K562 (cell line): ENCODE data around the gene TUT7. TPM values are rescaled to one million over a fixed set of nuclear protein-coding genes. Genes with fewer than 3 reads are reported as not detected.

Experiments used
- ATAC-seq: fragments of 200-7000 bp; cut with Tn5 transposase; 3 replicates; pipeline ENCODE4 v1.9.1; 2020; ENCODE audit warnings: moderate library complexity
- BruUV-seq: library from RNA; stranded (reverse); fragments of 400-500 nt; replicated peaks from 2 replicates; lab custom pipeline; 2021; lab: Mats Ljungman, UMichigan
- CTCF ChIA-PET: fragments of 300-600 bp; formaldehyde crosslinking; extraction: SDS; loops from one replicate; lab custom pipeline; 2021; ENCODE audit warnings: low intra/inter-chr PET ratio; lab: Yijun Ruan, JAX
- POLR2A ChIA-PET: fragments of 300-600, 350-650 bp; sonication (Branson Sonifier 250); formaldehyde crosslinking; extraction: SDS; loops from one replicate; lab custom pipeline; 2021; ENCODE audit warnings: antibody characterized with exemption, inconsistent platforms; lab: Yijun Ruan, JAX
- DNase-seq, 4 experiments: peaks; one replicate each; pipeline versions ENCODE4 v3.0.0 to v3.0.0-alpha.2; 2011 to 2018; ENCODE audit warnings: low spot score in 3 of 4, mixed read lengths in 3 of 4; ENCODE audit errors: extremely low read depth in 1 of 4
- FAIRE-seq: peaks from 2 replicates; lab custom pipeline; 2011; peaks lifted over from hg19 to GRCh38; lab: Jason Lieb, UNC
- H2AFZ ChIP-seq: 2 replicates; pipeline ENCODE4 v1.6.0; 2011; ENCODE audit warnings: low read depth, low read length, control low read depth, inconsistent platforms
- H3K27ac ChIP-seq: fragments of 200-600 bp; 3 replicates; pipeline ENCODE4 v1.8.0; 2011; ENCODE audit warnings: low read depth, mild to moderate bottlenecking, control low read depth, inconsistent platforms, low read length, moderate library complexity, mixed read lengths; ENCODE audit errors: extremely low read depth
- H3K27me3 ChIP-seq, 2 experiments: fragments of 300-600 bp in 1 of 2; 2 replicates in 1 of 2; 3 replicates in 1 of 2; pipeline versions ENCODE4 v1.6.0 to v1.8.0; 2011; ENCODE audit warnings: inconsistent platforms in 2 of 2, low read length in 2 of 2, mild to moderate bottlenecking in 1 of 2, mixed read lengths in 1 of 2, moderate library complexity in 1 of 2; ENCODE audit not compliant: control insufficient read depth in 2 of 2, insufficient read depth in 2 of 2
- H3K36me3 ChIP-seq: fragments of 300-600 bp; 3 replicates; pipeline ENCODE4 v1.8.0; 2011; ENCODE audit warnings: mild to moderate bottlenecking, low read length, inconsistent platforms; ENCODE audit not compliant: control insufficient read depth, insufficient read depth
- H3K4me1 ChIP-seq, 2 experiments: fragments of 200-600 bp in 1 of 2; replicated peaks in 1 of 2; 2 replicates in 1 of 2; 3 replicates in 1 of 2; pipeline versions ENCODE4 v1.5.1 to v1.8.0; 2011; ENCODE audit warnings: inconsistent platforms in 2 of 2, low read length in 2 of 2, mild to moderate bottlenecking in 1 of 2, mixed read lengths in 1 of 2, moderate library complexity in 1 of 2; ENCODE audit not compliant: control insufficient read depth in 2 of 2, insufficient read depth in 2 of 2
- H3K4me2 ChIP-seq: 2 replicates; pipeline ENCODE4 v1.6.1; 2011; ENCODE audit warnings: low read length, control low read depth, inconsistent platforms, mixed read lengths; ENCODE audit not compliant: insufficient read depth
- H3K4me3 ChIP-seq: fragments of 200-600 bp; sonication (generic), shearing (Covaris generic); 2 replicates; pipeline ENCODE4 v1.5.1; 2016; ENCODE audit warnings: control low read depth, inconsistent platforms
- H3K79me2 ChIP-seq: fragments of 200-600 bp; 3 replicates; pipeline ENCODE4 v1.8.0; 2011; ENCODE audit warnings: low read length, inconsistent platforms; ENCODE audit not compliant: control insufficient read depth, insufficient read depth
- H3K9ac ChIP-seq, 2 experiments: 2 replicates each; pipeline versions ENCODE4 v1.6.0 to v1.6.1; 2011; ENCODE audit warnings: low read depth in 2 of 2, low read length in 2 of 2, control low read depth in 1 of 2, inconsistent platforms in 1 of 2, mild to moderate bottlenecking in 1 of 2, mixed read lengths in 1 of 2; ENCODE audit not compliant: insufficient read depth in 1 of 2
- H3K9me1 ChIP-seq: one replicate; pipeline ENCODE4 v1.6.0; 2011; ENCODE audit warnings: inconsistent platforms, mild to moderate bottlenecking, low read length, moderate library complexity; ENCODE audit not compliant: control insufficient read depth, insufficient read depth
- H3K9me3 ChIP-seq: replicated peaks from 2 replicates; pipeline ENCODE4 v1.5.1; 2011; ENCODE audit warnings: low read depth, low read length, inconsistent platforms; ENCODE audit not compliant: control insufficient read depth, insufficient read depth
- H4K20me1 ChIP-seq: replicated peaks from 2 replicates; pipeline ENCODE4 v1.6.1; 2011; ENCODE audit warnings: low read length, inconsistent platforms, mixed read lengths; ENCODE audit not compliant: control insufficient read depth, insufficient read depth
- BDP1 ChIP-seq: IDR thresholded peaks from 3 replicates; pipeline ENCODE4 v1.6.1; 2011; ENCODE audit not compliant: insufficient read length, insufficient read depth
- CREBBP ChIP-seq: IDR thresholded peaks from one replicate; pipeline ENCODE4 v1.6.1; 2012; ENCODE audit warnings: low read depth, mild to moderate bottlenecking, control low read depth, inconsistent platforms, low read length
- MTA3 ChIP-seq: fragments of 450-650 bp; formaldehyde crosslinking; IDR thresholded peaks from 2 replicates; pipeline ENCODE4 v1.6.1; 2017; ENCODE audit warnings: mild to moderate bottlenecking, borderline replicate concordance
- MXD1 ChIP-seq: fragments of 250-450 bp; sonication (Bioruptor Pico); IDR thresholded peaks from 2 replicates; pipeline ENCODE4 v1.8.0; 2021; ENCODE audit warnings: borderline replicate concordance, mild to moderate bottlenecking, moderate library complexity; ENCODE audit not compliant: poor library complexity, severe bottlenecking
- PCBP2 ChIP-seq: fragments of 200-400 bp; formaldehyde crosslinking; IDR thresholded peaks from 2 replicates; pipeline ENCODE4 v1.6.1; 2018; ENCODE audit warnings: low read length, low read depth, mild to moderate bottlenecking, moderate library complexity; ENCODE audit not compliant: poor library complexity, severe bottlenecking
- PHF21A ChIP-seq: fragments of 450-650 bp; IDR thresholded peaks from 2 replicates; pipeline ENCODE4 v1.6.1; 2017; ENCODE audit warnings: low read depth, borderline replicate concordance
- SIX5 ChIP-seq, 2 experiments: IDR thresholded peaks; 2 replicates each; pipeline ENCODE4 v1.6.1; 2011; ENCODE audit warnings: low read length in 2 of 2, borderline replicate concordance in 1 of 2, low read depth in 1 of 2, mild to moderate bottlenecking in 1 of 2, moderate library complexity in 1 of 2; ENCODE audit not compliant: insufficient read depth in 1 of 2
- TARDBP ChIP-seq: fragments of 450-650 bp; IDR thresholded peaks from 2 replicates; pipeline ENCODE4 v1.6.1; 2016
- ZNF143 ChIP-seq: sonication (generic); formaldehyde crosslinking; IDR thresholded peaks from 2 replicates; pipeline ENCODE4 v1.9.0; 2022; ENCODE audit warnings: mild to moderate bottlenecking, missing genetic modification reagents
- ZNF282 ChIP-seq: sonication (generic); formaldehyde crosslinking; IDR thresholded peaks from 2 replicates; pipeline ENCODE4 v1.8.1; 2023; ENCODE audit warnings: missing genetic modification reagents
- ZNF384 ChIP-seq: IDR thresholded peaks from 2 replicates; pipeline ENCODE4 v1.6.1; 2012; ENCODE audit warnings: low read depth, low read length, improper control_type of control experiment
- ZSCAN29 ChIP-seq: fragments of 450-650 bp; IDR thresholded peaks from 2 replicates; pipeline ENCODE4 v1.6.1; 2017
- WGBS: fragments of 100-300 bp; shearing (Covaris generic); methylation state at CpG from one replicate; pipeline ENCODE4 v1.1.6; 2016; ENCODE audit warnings: low coverage, mixed read lengths; ENCODE audit not compliant: insufficient coverage; ENCODE audit errors: missing lambda C conversion rate; 5-methylcytosine and 5-hydroxymethylcytosine counted together
- in situ Hi-C: fragments of 300-500 bp; cut with MboI; formaldehyde crosslinking; loops from 4 replicates; pipeline ENCODE4 v1.15.0; 2018; ENCODE audit warnings: inconsistent platforms, mixed read lengths
- intact Hi-C: fragments of 100-400 bp; cut with micrococcal nuclease; formaldehyde crosslinking; loops from 2 replicates; pipeline ENCODE4 v1.14.2; 2022
- polyA plus RNA-seq, 8 experiments: library from polyadenylated mRNA; depleted of rRNA in 4 of 8; stranded (reverse) in 5 of 8; unstranded in 3 of 8; fragments of >200 nt; fragmentation: Nextera tagmentation in 2 of 8; fragmentation: Illumina TruSeq in 1 of 8; extraction: Ambion mirVana in 2 of 8; extraction: Trizol in 1 of 8; gene quantifications; 2 replicates each; pipeline versions ENCODE4 v1.2.1 to v1.2.3, GENCODE V29; 2011 to 2014; ENCODE audit warnings: inconsistent platforms in 1 of 8, missing spikeins in 1 of 8
- total RNA-seq, 7 experiments: library from RNA; depleted of rRNA in 6 of 7; stranded (reverse); fragments of >200 nt in 6 of 7; fragmentation: Illumina TruSeq in 2 of 7; extraction: Trizol in 2 of 7; gene quantifications; 2 replicates each; pipeline versions ENCODE4 v1.2.1 to v1.2.3, GENCODE V29; 2011 to 2021; ENCODE audit warnings: low replicate concordance in 1 of 7
- TF ChIP-seq, protein P1 (sequence below): sonication (generic); formaldehyde crosslinking; IDR thresholded peaks from 2 replicates; pipeline ENCODE4 v1.8.1; 2023; ENCODE audit warnings: mild to moderate bottlenecking, missing genetic modification reagents

The TUT7 gene
- total and polyA plus RNA-seq, 9 of the 15 experiments (the other 6 are each of a cell fraction or from before 2014, with no cell fraction given), result 5.9 to 26.9 (median 15.2) TPM

- FAIRE-seq, result no peak
- BruUV-seq, result no TSS peak
- WGBS, result 49% methylated on average over 4 of the region's 4 CpGs
- peaks cover 32% of the 10 kb centered on the region for H3K79me2 ChIP-seq
- H3K27ac ChIP-seq, result no peak overlapping the region
- in situ Hi-C loops (no loop called here), intact Hi-C loops (loop anchor here (2.0 to 10.0 kb wide), 2 partner anchors 73 to 411 kb away; partner anchors contain the start of genes ISCA1 and NAA35)
- H3K27me3 ChIP-seq, result no peaks in the 10 kb centered on the region
- DNase-seq, result peak in 2 of 4 experiments; percentile 16 to 26
- H3K9ac ChIP-seq, result no peak overlapping the region
- no peak overlapping the region for H3K4me2 ChIP-seq
- ChIA-PET POLR2A (no interaction called here), CTCF (no interaction called here)
- H2AFZ ChIP-seq, result no peak overlapping the region
- peaks cover 8% of the 10 kb centered on the region; the same call in 1 of the 3 replicates for H3K36me3 ChIP-seq
- peaks cover 5% of the 10 kb centered on the region in 2 experiments; a peak in 4 of 5 replicates for H3K4me1 ChIP-seq
- H3K9me3 ChIP-seq, result no peaks in the 10 kb centered on the region
- ATAC-seq, result no peak
- H4K20me1 ChIP-seq, result no peaks in the 10 kb centered on the region; the same call in 1 of the 2 replicates
- TF ChIP-seq CREBBP (no peak), ZNF384 (peak; percentile 51; the same call in 1 of the 2 replicates)
- H3K9me1 ChIP-seq, result no peaks in the 10 kb centered on the region
- no peak overlapping the region for H3K4me3 ChIP-seq
Observed at GRCh38 chr9:86355814-86356213, 1.6 kb upstream of the TUT7 start.

DNA sequence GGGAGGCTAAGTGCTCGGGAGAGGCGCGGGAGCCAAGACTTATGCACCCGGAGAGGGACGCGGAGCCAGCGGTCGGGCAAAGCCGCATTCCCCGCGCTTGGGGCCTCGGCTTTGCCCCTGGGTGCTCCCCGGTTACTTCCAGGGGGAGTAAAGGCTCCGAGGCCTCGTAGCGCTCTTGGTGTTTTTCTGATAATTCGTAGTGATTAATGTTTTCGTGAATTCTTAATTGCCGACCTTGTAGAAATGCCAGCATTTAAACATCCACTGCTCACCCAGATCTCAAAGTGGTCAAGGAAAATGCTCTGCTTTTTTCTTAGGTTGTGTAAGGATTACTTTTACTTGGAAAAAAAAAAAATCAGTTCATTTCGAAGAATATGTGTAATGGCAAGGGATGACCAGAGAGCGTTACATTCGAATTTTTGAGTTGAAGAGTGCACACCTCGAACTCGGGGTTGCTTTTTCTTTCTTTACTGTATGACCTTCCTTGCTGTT, 654 bp upstream of the TUT7 start:
- Histone ChIP-seq H3K4me1 (peaks cover 5% of the 10 kb centered on the region in 2 experiments; a peak in 4 of 5 replicates), H3K79me2 (peaks cover 41% of the 10 kb centered on the region), H2AFZ (peak overlapping the region; percentile 75), H3K9me3 (no peaks in the 10 kb centered on the region), H3K4me2 (peak overlapping the region; percentile 95), H3K27ac (peak overlapping the region; percentile 20; the same call in 1 of the 3 replicates), H3K4me3 (peak overlapping the region; percentile 95), H3K36me3 (peaks cover 9% of the 10 kb centered on the region; the same call in 1 of the 3 replicates), H3K27me3 (no peaks in the 10 kb centered on the region), H3K9ac (peak overlapping the region; percentile 68 to 93), H3K9me1 (no peaks in the 10 kb centered on the region), H4K20me1 (no peaks in the 10 kb centered on the region; the same call in 1 of the 2 replicates)
- intact Hi-C loops (loop anchor here (2.0 to 10.0 kb wide), 2 partner anchors 72 to 410 kb away; partner anchors contain the start of genes ISCA1 and NAA35), in situ Hi-C loops (no loop called here)
- FAIRE-seq, result no peak
- ChIA-PET CTCF (no interaction called here), POLR2A (no interaction called here)
- WGBS, result 4% methylated on average over 16 of the region's 24 CpGs
- BruUV-seq, result no TSS peak
- DNase-seq, result peak in 2 of 4 experiments; percentile 10 to 20
- ATAC-seq, result no peak
- TF ChIP-seq MTA3 (0 out of 2 replicates have a peak, but pooled peaks have one; percentile 9), ZNF143 (CRISPR knock-in tag) (no peak), ZSCAN29 (peak; percentile 74), TARDBP (no peak), MXD1 (no peak), PHF21A (0 out of 2 replicates have a peak, but pooled peaks have one; percentile 30), SIX5 (IDR thresholded peaks at IDR 0.05; ENCODE audit: borderline replicate concordance in 1 of 2, insufficient read depth in 1 of 2, low read depth in 1 of 2, low read length in 2 of 2) (no peak), ZNF282 (CRISPR knock-in tag) (no peak), BDP1 (no peak), PCBP2 (no peak)
- TF ChIP-seq, protein P1, sequence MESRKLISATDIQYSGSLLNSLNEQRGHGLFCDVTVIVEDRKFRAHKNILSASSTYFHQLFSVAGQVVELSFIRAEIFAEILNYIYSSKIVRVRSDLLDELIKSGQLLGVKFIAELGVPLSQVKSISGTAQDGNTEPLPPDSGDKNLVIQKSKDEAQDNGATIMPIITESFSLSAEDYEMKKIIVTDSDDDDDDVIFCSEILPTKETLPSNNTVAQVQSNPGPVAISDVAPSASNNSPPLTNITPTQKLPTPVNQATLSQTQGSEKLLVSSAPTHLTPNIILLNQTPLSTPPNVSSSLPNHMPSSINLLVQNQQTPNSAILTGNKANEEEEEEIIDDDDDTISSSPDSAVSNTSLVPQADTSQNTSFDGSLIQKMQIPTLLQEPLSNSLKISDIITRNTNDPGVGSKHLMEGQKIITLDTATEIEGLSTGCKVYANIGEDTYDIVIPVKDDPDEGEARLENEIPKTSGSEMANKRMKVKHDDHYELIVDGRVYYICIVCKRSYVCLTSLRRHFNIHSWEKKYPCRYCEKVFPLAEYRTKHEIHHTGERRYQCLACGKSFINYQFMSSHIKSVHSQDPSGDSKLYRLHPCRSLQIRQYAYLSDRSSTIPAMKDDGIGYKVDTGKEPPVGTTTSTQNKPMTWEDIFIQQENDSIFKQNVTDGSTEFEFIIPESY (CRISPR knock-in tag), result no peak
